Measurements from ENCODE around the gene HSD17B2. TPM values are rescaled to one million over a fixed set of nuclear protein-coding genes. Genes with fewer than 3 reads are reported as not detected.

Gene HSD17B2
- total and polyA plus RNA-seq, 9 donors, result 0.12 to 4.5 (median 0.59) TPM; not detected in 4

GRCh38 chr16:82002831-82003230, 32.2 kb upstream of the HSD17B2 start:
- Histone ChIP-seq H3K4me1 (ENCODE audit: insufficient read depth) (no peaks in the 10 kb centered on the region), H3K36me3 (no peaks in the 10 kb centered on the region), H3K27ac (no peak overlapping the region), H3K27me3 (no peaks in the 10 kb centered on the region), H3K9me3 (no peaks in the 10 kb centered on the region), H3K4me3 (no peak overlapping the region)
- intact Hi-C loops (cut with DNase I), result no loop called here
- no peak for DNase-seq
- 66 to 78% (median 71%) methylated on average over 3 of the region's 3 CpGs for WGBS, 3 donors
- TF ChIP-seq POLR2A (IDR thresholded peaks at IDR 0.05) (no peak), CTCF (IDR thresholded peaks at IDR 0.05) (no peak), EP300 (IDR thresholded peaks at IDR 0.05) (no peak)

- no peak for DNase-seq
- TF ChIP-seq EP300 (IDR thresholded peaks at IDR 0.05), result no peak
- TF ChIP-seq POLR2A (IDR thresholded peaks at IDR 0.05), result no peak
- TF ChIP-seq CTCF (IDR thresholded peaks at IDR 0.05), result no peak
- no peak overlapping the region for H3K27ac ChIP-seq
- no peaks in the 10 kb centered on the region for H3K36me3 ChIP-seq
- H3K27me3 ChIP-seq, result no peaks in the 10 kb centered on the region
- intact Hi-C loops (cut with DNase I), result no loop called here
- H3K4me3 ChIP-seq, result no peak overlapping the region
- H3K4me1 ChIP-seq (ENCODE audit: insufficient read depth), result no peaks in the 10 kb centered on the region
- H3K9me3 ChIP-seq, result no peaks in the 10 kb centered on the region
- WGBS, 3 donors, result 58 to 68% (median 61%) methylated on average over 5 of the region's 5 CpGs
Measured at GRCh38 chr16:82004601-82005000, 30.5 kb upstream of the HSD17B2 start.

- intact Hi-C loops (cut with DNase I), result no loop called here
- no peaks in the 10 kb centered on the region for H3K36me3 ChIP-seq
- no peaks in the 10 kb centered on the region for H3K9me3 ChIP-seq
- WGBS, 3 donors, result 18 to 35% (median 24%) methylated on average over 6 of the region's 6 CpGs
- H3K27ac ChIP-seq, result no peak overlapping the region
- no peak overlapping the region for H3K4me3 ChIP-seq
- DNase-seq, result no peak
- no peaks in the 10 kb centered on the region for H3K27me3 ChIP-seq
- TF ChIP-seq EP300 (IDR thresholded peaks at IDR 0.05), result no peak
- no peaks in the 10 kb centered on the region for H3K4me1 ChIP-seq (ENCODE audit: insufficient read depth)
Measured at GRCh38 chr16:82005027-82005830, 29.8 kb upstream of the HSD17B2 start.

- 63 to 69% (median 63%) methylated on average over 5 of the region's 5 CpGs for WGBS, 3 donors
- Histone ChIP-seq H3K27ac (no peak overlapping the region), H3K9me3 (peaks cover 0 to 3% of the 10 kb centered on the region in 2 donors), H3K4me3 (no peak overlapping the region), H3K4me1 (ENCODE audit: insufficient read depth) (no peaks in the 10 kb centered on the region), H3K36me3 (no peaks in the 10 kb centered on the region), H3K27me3 (no peaks in the 10 kb centered on the region)
- TF ChIP-seq POLR2A (IDR thresholded peaks at IDR 0.05) (no peak), CTCF (IDR thresholded peaks at IDR 0.05) (no peak), EP300 (IDR thresholded peaks at IDR 0.05) (no peak)
- no peak for DNase-seq
- intact Hi-C loops (cut with DNase I), result no loop called here
Measured at GRCh38 chr16:82006036-82006435, 29.0 kb upstream of the HSD17B2 start.

- Histone ChIP-seq H3K4me3 (no peak overlapping the region), H3K27ac (no peak overlapping the region), H3K9me3 (peaks cover 0 to 6% of the 10 kb centered on the region in 2 donors), H3K4me1 (ENCODE audit: insufficient read depth) (no peaks in the 10 kb centered on the region), H3K27me3 (no peaks in the 10 kb centered on the region), H3K36me3 (no peaks in the 10 kb centered on the region)
- WGBS, 3 donors, result 76 to 82% (median 77%) methylated on average over 2 of the region's 2 CpGs
- intact Hi-C loops (cut with DNase I), result no loop called here
- TF ChIP-seq POLR2A (IDR thresholded peaks at IDR 0.05) (no peak), CTCF (IDR thresholded peaks at IDR 0.05) (no peak), EP300 (IDR thresholded peaks at IDR 0.05) (no peak)
- no peak for DNase-seq
Measured at GRCh38 chr16:82007189-82007588, 27.9 kb upstream of the HSD17B2 start.
